ENCODE measurements around the gene SCYL1. TPM values are rescaled to one million over a fixed set of nuclear protein-coding genes. Genes with fewer than 3 reads are reported as not detected.
"Not testable (repeated sequence)": the region's sequence is repeated elsewhere in the genome, so short reads cannot be mapped to it uniquely, and the experiment has no call there.

Gene SCYL1
- polyA plus RNA-seq, 12 donors: 34.0 to 60.9 (median 40.9) TPM; not detected in 1

DNA sequence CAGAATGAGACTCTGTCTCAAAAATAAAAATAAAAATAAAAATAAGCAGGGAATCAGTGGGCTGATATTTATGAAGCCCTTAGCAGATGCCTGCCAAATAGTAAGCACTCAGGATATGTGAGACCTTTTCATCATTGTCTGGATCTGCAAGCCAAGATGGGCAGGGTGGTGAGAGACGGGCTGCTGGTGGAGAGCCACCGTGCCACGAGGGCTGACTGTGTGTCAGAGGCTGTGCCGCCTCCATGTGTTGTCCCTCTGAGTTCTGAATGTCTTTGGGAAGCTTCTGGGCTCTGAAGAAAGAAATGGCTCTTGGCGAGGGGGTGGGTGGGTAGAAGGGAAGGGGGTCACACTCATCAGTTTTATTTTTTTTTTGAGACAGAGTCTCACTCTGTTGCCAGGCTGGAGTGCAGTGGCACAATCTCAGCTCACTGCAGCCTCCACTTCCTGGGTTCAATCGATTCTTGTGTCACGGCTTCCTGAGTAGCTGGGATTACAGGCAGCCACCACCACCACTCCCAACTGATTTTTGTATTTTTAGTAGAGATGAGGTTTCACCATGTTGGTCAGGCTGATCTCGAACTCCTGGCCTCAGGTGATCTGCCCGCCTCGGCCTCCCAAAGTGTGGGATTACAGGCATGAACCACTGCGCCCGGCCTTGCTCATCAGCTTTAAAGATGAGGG lies 40.1 kb downstream of the SCYL1 start:
- not testable (repeated sequence) for DNase-seq

DNA sequence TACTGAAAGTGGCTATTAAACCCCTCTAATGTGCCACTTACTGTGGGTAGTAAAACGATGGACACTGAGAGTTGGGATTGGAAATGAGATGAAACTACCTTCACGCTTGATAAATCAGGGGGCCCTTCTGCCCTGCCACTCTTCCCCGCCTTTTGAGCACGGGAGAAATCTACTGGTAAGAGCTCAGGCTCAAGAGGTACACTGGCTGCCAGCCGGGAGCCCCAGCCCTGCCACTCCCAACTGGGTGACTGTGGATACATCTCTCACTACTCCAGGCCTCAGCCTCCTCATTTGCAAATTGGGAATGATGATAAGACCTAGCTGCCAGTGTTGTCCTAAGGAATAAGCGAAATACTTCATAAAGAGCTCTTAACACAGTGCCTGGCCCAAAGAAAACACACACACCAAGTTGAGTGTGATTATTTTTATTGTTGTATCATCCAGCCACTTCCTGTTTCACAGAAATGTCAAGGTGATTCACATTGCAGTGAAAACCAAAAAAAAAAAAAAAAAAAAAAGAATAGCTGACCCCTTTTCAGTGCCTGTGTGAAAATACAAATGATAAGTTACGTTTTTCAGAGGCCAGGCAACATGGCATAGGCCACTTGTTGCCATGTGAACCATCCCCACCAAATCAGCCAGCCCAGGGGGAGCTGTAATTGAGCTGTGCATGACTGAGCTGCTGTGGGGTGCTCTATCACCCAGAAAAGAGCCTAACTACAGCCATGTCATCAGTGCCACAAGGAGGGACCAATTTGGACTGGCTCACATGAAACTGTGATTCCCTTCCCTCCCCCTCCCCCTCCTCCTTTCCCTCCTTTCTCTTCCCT lies 41.0 kb downstream of the SCYL1 start:
- no peak for DNase-seq

DNA sequence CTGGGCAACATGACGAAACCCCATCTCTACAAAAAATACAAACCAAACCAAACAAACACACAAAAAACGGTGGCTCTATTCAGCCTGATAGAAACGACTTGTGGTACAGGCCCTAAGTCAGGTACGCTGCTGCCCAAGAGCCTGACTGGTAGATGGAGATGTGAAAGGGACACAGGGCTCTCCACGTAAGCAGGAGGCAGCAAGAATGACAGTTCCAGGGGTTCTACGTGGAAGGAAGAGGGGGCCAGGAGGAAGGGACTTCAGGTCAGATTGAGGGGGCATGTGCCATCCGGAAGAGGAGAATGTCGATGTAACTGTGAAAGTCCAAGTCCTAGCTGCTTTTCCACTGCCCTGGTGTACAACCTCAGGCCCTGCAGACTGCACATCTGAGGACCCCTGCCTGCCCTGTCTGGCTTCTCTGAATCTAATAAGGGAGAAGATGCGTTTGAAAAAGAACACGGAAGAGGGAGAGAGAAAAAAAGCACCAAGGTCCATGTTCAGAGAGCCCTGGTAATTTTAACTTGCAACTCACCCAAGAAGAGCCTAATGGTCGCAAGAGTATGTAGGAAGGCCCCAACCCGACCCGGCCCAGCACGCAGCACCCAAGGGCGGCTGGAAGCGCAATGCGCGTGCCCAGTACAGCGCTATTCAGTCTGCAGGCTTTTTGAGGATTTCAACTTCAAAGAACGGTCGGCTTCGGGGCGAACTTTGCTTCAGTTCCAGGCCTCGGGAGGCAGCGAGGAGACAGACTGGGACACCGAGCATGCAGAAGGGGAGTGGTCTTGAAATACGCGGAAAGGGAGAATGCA lies 44.5 kb downstream of the SCYL1 start:
- DNase-seq: no peak

DNA sequence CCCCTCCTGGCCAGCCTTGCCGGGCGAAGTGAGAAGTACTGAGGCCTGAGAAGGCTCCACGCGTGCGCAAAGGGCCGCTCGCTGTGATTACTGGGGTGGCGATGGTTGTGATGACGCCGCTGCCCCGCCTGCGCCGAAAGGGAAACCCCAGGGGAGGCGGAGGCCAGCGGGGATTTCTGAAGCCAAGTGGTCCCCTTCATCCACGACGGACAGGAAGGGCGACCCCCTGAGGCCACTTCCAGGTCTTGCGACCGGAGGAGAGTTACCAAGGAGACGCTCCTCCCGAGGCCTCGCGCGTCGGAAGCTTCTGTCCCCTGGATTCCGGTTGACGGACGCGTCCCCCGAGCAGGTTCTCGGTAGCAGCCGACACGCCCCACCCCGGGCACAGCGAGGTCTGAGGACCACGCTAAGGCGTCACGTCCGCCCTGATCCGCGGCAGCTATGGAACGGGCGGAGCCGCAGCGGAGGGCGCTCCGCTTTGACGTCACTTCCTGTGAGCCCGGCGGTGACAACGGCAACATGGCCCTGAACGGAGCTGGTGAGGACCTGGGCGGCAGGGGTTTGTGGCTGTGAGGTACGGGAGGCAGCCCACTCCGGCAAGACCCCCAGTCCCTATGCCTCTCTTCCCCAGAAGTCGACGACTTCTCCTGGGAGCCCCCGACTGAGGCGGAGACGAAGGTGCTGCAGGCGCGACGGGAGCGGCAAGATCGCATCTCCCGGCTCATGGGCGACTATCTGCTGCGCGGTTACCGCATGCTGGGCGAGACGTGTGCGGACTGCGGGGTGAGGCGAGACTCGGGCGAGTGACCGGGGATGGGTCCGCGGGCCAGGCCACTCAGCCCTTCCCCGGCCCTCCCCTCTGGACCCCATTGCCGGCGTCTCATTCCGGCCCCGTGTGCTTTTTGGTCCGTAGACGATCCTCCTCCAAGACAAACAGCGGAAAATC lies 45.4 kb downstream of the SCYL1 start, which contains the start of gene ZNRD2:
ZNRD2 (plus strand) TSS at position 505 of the 946 bp plus-strand sequence; CDS start at position 520, 15 bp downstream.
- peak; percentile 97 for DNase-seq

DNA sequence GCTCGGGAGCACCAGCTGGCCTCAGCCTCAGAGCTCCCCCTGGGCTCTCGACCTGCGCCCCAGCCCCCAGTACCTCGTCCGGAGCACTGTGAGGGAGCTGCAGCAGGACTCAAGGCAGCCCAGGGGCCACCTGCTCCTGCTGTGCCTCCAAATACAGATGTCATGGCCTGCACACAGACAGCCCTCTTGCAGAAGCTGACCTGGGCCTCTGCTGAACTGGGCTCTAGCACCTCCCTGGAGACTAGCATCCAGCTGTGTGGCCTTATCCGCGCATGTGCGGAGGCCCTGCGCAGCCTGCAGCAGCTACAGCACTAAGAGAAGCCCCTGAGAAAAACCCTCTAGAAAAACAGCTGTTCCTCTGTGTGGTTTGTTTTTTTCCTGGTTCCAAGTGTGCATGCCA lies 46.5 kb downstream of the SCYL1 start:
- no peak for DNase-seq

DNA sequence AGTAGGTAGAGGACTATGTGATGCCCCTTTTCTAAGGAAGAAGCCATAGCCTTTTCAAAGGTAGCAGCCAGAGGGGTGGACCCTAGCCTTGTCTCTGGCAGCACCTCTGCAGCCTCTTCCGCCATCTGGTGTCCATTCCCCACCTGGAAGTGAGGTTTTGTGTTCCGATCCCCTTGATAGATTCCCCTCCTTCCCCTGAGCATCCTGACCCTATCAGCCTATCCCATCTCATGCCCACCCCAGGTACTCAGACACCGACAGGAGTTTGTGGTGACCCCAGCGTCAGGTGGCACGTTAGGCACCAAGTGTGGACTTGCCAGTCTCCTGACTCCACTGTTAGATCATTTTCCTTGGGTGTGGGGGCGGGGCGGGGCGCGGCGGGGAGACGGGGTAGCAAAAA lies 47.1 kb downstream of the SCYL1 start:
- DNase-seq: no peak

DNA sequence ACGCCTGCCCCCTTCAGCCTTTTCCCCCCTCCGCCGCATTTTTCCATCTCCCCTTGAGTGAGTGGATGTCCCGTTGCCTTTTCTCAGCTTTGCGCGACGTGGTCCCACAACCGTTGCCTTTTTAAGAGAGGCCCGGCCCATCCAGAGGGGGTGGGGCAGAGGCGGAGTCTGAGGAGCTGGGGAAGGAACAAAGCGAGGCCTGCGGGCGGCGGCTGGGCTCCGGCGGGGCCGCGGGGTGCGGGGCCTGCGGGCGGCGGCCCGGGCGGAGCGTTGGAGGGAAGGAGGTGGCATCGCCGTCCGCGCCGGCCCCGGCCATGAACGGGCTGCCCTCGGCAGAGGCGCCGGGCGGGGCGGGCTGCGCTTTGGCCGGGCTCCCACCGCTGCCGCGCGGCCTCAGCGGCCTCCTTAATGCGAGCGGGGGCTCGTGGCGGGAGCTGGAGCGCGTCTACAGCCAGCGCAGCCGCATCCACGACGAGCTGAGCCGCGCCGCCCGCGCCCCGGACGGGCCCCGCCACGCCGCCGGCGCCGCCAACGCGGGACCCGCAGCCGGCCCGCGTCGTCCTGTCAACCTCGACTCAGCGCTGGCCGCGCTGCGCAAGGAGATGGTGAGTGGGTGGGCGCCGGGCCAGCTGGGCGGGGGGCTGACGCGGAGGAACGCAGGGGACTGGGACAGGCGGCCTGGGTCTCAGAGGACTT lies 47.6 kb downstream of the SCYL1 start, which contains the start of gene FAM89B:
FAM89B (plus strand) TSS at position 183 of the 696 bp plus-strand sequence; CDS start at position 315, 132 bp downstream.
- peak; percentile 94 for DNase-seq

DNA sequence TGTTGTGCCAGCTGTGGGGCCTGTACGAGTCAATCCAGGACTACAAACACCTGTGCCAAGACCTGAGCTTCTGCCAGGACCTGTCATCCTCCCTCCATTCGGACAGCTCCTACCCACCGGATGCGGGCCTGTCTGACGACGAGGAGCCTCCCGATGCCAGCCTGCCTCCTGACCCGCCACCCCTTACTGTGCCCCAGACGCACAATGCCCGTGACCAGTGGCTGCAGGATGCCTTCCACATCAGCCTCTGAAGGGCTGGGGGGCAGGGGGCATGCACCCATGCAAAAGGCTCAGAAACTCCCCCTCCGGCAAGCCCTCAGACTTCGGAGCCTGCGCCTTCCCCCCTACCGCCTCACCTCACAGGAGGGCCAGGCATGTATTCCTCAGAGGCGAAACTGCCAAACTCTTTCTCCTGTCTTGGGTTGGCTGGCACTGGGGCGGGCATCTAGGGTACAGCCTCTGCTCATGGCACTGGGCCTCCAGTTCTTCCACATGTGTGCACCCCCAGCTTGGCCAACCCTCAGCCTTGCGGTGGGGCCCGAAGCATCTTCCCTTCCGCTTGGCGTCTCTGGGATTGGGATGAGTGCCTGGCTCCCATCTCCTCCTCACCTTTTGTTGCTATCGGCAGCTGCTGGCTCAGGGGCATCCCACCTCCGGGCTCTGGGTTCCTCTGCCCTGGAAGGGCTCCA lies 48.7 kb downstream of the SCYL1 start:
- DNase-seq: no peak

DNA sequence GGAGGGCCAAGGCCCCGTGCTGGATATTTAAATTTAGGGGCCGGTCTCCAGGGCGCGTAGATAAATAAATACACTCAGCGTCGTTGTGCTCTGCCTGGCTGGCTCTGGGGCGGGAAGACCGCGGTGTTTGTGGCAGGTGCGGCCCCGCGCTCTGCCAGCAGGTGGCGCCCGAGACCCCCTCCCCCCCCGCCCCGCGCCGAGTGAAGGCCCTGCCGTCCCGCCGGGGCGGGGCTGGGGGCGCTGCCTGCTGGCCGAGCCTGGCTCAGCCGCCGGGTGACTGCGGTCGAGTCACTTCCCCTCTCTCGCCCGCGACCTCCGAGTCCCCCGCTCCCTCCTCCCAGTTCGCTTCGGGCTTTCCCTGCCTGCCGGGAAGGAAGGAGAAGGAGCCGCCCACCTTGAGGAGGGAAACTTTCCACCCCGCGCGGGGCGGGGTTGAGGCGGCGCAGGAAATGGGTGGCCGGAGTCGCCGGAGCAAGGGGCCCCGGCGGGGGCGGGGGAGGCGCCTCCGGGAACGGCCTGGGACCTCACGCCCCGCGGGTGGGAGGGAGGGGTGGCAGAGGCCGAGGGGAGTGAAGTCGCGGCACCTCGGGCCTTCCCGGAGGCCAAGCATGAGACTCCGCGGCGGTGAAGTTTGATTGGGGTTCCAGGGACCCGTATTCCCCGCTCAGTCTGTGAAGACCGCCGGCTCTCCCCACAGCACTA lies 49.4 kb downstream of the SCYL1 start:
- peak; percentile 94 for DNase-seq

DNA sequence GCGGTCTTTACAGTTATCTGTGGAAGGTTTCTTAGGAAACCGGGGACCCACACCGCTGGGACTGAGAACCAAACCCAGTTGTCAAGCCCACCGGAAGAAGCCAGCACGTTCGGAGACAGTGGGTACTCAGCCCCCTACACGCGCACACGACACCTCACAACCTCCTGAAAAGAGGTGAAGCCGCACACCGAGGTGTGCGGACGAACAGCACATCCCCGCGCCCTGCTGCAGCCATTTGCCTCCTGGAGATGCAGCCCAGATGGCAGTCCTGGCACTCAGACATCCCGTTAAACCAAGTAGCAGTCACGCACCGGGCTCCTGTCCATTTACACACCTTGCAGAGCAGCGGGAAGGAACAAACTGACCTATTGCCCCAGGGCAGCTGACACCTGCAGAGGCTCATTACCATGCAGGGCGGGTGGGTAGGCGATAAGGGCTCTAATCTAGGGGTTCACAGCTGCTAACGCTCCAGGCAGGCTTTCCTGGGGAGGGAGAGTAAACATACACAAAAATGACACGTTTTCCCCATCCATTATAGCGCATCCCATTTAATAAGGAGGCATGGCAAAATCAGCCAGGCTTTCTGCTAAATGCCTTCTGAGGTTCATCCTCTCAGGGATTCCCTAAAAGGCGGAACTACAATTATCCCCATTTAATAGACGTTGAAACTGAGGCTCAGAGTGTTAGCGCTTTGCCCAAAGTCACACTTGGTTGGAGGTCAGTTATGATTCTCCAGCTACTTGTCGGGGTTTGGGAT lies 50.1 kb downstream of the SCYL1 start:
- no peak for DNase-seq

DNA sequence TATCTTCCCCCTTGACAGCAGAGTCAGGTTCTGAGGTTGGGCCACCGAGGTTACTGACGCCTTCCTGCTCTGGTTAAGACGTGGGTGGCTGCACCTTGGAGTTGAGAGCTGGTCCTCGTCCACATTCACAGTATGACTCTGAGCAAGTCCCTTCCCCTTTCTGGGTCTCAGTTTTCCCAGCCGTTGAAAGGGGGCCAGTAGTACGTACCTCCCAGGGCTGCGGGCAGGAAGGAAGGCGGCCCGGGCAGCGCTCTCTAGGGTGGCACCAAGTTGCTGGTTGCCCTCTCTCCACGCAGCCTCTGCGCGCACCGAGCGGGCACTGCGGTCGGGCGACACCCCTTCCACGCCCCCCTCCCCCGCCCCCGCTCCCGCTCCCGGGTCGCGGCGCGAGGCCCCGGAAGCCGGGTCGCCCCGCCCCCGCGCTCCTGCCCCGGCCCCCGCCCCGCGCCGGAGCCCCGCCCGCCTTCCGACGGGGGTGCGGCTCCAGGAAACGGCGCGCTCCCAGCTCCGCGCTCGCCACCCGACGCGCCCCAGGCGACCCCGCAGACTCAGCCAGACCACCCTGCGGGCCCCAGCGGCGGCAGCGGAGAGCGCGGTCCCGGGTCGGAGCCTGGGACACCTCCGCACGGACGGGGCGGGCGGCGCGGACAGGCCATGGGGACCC lies 50.8 kb downstream of the SCYL1 start, which contains the start of gene EHBP1L1:
EHBP1L1 (plus strand) TSS at position 486 of the 664 bp plus-strand sequence. CDS start 250 bp downstream, outside the sequence.
- no peak for DNase-seq

DNA sequence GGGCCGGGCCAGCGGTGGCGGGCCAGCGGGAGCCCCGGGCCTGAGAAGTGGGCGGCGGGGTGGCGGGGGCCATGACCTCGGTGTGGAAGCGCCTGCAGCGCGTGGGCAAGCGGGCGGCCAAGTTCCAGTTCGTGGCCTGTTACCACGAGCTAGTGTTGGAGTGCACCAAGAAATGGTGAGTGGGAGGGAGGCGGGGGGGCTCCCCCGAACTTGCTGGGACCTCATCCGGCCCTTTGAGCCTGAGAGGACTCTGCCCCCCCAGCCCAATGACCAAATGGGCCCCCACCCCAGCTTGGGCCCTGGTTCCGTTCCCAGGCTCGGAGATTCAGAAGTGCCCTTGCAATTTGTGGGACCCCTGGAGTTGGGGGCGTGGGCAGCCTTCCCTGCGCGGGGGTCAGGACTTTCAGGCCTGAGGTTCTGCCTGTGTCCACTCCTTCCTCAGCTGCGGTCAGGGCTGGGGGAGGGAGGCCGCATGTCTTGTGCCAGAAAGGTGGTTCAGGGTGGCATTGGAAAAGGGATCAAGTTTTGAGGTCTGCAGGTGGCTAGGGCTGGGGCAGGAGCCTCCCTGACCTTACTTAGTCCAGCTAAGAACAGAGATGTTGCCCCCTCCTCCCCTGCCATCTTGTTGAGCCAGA lies 51.5 kb downstream of the SCYL1 start:
- no peak for DNase-seq

DNA sequence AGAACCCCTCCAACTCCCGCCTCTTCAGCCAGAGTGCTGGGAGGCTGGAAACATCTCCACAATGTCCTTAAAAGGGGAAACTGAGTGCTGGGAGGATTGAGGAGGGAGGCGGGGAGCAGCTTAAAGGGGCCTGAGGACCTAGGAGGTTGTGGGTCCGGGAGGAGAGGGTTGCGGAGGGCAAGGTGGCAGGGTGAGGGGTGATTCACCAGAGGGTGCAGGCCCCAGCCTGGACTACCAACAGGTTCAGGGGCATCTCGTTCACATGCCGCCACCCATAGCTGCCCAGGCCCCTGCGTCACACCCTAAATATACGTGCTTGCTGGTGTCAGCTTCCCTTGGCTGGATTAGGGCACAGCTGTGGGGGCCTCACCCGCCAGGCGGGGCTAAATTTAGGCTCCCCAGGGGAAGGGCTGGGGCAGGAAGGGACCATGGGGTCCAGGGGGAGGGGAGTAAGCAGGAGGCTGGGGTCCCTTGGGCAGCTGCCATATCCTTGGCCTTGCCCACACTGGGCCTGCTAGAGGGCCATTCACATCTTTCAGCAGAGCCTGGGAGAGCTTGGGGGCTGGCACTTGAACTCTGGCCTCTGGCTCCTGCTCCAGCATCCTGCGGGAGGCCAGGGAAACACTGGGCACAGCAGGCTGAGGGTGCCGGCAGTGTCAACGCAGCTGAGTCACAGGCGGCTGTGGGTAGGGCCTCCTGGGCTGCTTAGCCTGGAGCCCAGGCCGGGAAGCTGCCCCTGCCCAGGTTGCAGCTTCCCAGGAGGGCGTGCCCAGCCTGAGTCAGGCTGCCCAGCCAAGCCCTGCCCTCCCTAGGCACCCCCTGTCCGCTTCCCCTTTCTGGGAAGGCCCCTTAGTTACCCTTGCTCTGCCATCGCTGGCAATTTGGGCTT lies 52.2 kb downstream of the SCYL1 start:
- no peak for DNase-seq

DNA sequence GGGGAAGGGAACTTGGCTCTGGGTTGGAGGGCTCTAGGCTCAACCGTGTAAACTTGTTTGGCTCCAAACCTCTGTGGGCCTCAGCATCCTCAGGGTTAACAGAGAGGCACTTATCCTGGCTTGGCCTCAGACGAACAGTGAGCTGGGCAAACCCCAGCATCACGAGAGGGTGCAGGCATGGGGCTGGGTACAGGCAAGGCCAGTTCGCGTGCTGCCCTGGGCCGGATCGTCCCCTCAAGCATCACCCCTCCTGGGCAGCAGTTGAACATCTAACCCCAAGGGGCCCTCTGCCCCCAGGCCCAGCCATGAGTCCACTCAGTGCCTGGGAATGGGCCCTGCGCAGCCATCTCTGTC lies 52.9 kb downstream of the SCYL1 start:
- no peak for DNase-seq

DNA sequence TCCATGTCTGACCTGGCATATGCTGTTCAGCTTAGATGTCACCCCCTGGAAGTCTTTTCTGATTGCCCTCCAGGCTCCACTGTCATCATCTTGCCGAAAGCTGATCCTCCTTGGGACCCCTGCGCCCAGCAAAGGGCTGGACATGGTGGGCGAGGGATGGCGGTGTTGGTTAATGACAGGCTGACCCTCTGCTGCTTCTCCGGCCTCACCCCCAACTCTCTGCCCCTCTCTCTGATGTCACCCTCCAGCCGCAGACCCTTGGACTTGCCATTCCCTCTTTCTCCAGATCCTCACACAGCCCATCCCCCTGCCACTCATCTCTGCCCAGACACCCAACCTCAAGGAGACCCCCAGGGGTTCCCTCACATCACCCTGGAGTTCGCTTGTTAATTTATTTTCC lies 53.3 kb downstream of the SCYL1 start:
- DNase-seq: no peak

DNA sequence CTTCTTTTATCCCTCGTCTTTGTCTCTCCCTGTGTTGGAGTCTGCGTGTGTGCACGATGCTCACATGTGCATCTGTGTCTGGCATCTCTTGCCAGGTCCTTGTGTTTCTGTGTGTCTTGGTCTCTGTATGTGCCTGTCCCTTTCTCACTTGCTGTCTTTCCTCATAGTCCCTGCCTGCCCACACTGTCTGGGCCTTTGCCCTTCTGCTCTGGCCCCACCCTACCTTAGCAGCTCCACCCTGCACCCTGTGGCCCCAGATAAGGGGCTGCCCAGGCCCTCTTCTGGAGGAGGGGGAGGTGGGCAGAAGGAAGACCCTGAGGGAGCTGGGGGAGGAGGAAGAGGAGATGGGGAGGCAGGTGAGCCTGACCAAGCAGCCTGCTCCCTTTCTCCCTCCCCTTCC lies 53.8 kb downstream of the SCYL1 start:
- DNase-seq: no peak
